ENCODE results near the gene PHAF1. TPM values are rescaled to one million over a fixed set of nuclear protein-coding genes. Genes with fewer than 3 reads are reported as not detected.

Gene PHAF1
- total RNA-seq, 1 experiment from 2014 or later = 15.7 TPM

DNA sequence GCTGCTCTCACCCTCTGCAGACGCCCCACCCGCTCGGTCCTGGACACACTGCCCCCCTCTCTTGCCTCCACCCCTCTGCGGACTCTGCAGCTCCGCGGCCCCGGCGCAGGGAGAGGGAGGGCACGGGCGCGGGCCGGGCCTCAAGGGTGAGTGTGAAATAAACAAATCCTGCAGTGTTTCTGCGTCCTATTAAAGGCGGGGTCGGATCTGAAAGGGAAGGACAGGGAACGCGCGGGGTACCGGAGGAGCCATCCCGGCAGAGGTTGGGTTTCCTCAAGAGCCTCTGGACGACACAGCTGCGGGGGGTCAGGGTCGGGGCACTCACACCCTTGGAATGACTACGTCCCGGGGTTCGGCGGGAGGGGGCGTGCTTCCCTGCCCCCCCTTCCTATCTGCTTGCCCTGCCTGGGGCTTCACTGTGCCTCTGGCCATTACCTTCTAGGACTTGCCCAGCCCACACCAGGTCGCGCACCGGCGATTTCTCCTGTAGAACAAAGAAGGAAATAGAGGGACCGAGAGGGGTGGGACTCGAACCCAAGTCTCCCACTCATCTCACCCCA lies 54.3 kb downstream of the PHAF1 start:
- Histone ChIP-seq H3K27me3 (ENCODE audit: control insufficient read depth, insufficient read depth, low read length) (no peaks in the 10 kb centered on the region), H3K36me3 (ENCODE audit: control insufficient read depth, insufficient read depth, low read length) (no peaks in the 10 kb centered on the region), H3K27ac (ENCODE audit: low read length) (no peak overlapping the region), H3K9me3 (ENCODE audit: control insufficient read depth, insufficient read depth, low read depth, low read length) (no peaks in the 10 kb centered on the region), H3K4me3 (ENCODE audit: low read depth in 2 of 2, low read length in 2 of 2) (no peak overlapping the region), H3K4me1 (ENCODE audit: control insufficient read depth, insufficient read depth, low read length) (no peaks in the 10 kb centered on the region; the same call in 1 of the 2 replicates)
- DNase-seq (ENCODE audit: low read depth, low spot score) (no peak), ATAC-seq (no peak)
- ChIA-PET CTCF (no interaction called here), POLR2A (no interaction called here)
- no TSS peak for BruUV-seq (replicated peaks)
- in situ Hi-C loops (cut with HindIII; ENCODE audit: low pct_unique_long_range_greater_than_20kb, low sequenced_read_pairs) (no loop called here), intact Hi-C loops (cut with micrococcal nuclease; ENCODE audit: unreplicated experiment) (no loop called here)
- TF ChIP-seq TCF7L2 (IDR thresholded peaks at IDR 0.05; ENCODE audit: low read depth, low read length) (no peak), POLR2AphosphoS5 (IDR thresholded peaks at IDR 0.05; ENCODE audit: low read depth, low read length) (no peak), SIN3A (IDR thresholded peaks at IDR 0.05; ENCODE audit: borderline replicate concordance, insufficient read depth, low read depth, low read length) (no peak)
- TF ChIP-seq, protein P1, sequence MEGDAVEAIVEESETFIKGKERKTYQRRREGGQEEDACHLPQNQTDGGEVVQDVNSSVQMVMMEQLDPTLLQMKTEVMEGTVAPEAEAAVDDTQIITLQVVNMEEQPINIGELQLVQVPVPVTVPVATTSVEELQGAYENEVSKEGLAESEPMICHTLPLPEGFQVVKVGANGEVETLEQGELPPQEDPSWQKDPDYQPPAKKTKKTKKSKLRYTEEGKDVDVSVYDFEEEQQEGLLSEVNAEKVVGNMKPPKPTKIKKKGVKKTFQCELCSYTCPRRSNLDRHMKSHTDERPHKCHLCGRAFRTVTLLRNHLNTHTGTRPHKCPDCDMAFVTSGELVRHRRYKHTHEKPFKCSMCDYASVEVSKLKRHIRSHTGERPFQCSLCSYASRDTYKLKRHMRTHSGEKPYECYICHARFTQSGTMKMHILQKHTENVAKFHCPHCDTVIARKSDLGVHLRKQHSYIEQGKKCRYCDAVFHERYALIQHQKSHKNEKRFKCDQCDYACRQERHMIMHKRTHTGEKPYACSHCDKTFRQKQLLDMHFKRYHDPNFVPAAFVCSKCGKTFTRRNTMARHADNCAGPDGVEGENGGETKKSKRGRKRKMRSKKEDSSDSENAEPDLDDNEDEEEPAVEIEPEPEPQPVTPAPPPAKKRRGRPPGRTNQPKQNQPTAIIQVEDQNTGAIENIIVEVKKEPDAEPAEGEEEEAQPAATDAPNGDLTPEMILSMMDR (IDR thresholded peaks at IDR 0.05) = no peak

- CTCF ChIA-PET = no interaction called here
- H3K36me3 ChIP-seq (ENCODE audit: control insufficient read depth, insufficient read depth, low read length) = no peaks in the 10 kb centered on the region
- H3K9me3 ChIP-seq (ENCODE audit: control insufficient read depth, insufficient read depth, low read depth, low read length) = no peaks in the 10 kb centered on the region
- POLR2A ChIA-PET = no interaction called here
- H3K4me3 ChIP-seq (ENCODE audit: low read depth in 2 of 2, low read length in 2 of 2) = no peak within 1 kb of the TSS
- H3K27ac ChIP-seq (ENCODE audit: low read length) = no peak within 1 kb of the TSS
- H3K4me1 ChIP-seq (ENCODE audit: control insufficient read depth, insufficient read depth, low read length) = peaks cover 3% of the 10 kb centered on the region; the same call in 1 of the 2 replicates
- ATAC-seq (no peak), DNase-seq (ENCODE audit: low read depth, low spot score) (no peak)
- no peaks in the 10 kb centered on the region for H3K27me3 ChIP-seq (ENCODE audit: control insufficient read depth, insufficient read depth, low read length)
- no peak for TF ChIP-seq POLR2AphosphoS5 (IDR thresholded peaks at IDR 0.05; ENCODE audit: low read depth, low read length)
- TF ChIP-seq TCF7L2 (IDR thresholded peaks at IDR 0.05; ENCODE audit: low read depth, low read length) = no peak
- TF ChIP-seq SIN3A (IDR thresholded peaks at IDR 0.05; ENCODE audit: borderline replicate concordance, insufficient read depth, low read depth, low read length) = no peak
- TF ChIP-seq, protein P2, sequence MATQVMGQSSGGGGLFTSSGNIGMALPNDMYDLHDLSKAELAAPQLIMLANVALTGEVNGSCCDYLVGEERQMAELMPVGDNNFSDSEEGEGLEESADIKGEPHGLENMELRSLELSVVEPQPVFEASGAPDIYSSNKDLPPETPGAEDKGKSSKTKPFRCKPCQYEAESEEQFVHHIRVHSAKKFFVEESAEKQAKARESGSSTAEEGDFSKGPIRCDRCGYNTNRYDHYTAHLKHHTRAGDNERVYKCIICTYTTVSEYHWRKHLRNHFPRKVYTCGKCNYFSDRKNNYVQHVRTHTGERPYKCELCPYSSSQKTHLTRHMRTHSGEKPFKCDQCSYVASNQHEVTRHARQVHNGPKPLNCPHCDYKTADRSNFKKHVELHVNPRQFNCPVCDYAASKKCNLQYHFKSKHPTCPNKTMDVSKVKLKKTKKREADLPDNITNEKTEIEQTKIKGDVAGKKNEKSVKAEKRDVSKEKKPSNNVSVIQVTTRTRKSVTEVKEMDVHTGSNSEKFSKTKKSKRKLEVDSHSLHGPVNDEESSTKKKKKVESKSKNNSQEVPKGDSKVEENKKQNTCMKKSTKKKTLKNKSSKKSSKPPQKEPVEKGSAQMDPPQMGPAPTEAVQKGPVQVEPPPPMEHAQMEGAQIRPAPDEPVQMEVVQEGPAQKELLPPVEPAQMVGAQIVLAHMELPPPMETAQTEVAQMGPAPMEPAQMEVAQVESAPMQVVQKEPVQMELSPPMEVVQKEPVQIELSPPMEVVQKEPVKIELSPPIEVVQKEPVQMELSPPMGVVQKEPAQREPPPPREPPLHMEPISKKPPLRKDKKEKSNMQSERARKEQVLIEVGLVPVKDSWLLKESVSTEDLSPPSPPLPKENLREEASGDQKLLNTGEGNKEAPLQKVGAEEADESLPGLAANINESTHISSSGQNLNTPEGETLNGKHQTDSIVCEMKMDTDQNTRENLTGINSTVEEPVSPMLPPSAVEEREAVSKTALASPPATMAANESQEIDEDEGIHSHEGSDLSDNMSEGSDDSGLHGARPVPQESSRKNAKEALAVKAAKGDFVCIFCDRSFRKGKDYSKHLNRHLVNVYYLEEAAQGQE (IDR thresholded peaks at IDR 0.05; ENCODE audit: insufficient read depth in 1 of 2, low read depth in 2 of 2, low read length in 1 of 2) = no peak
- TF ChIP-seq, protein P1 (IDR thresholded peaks at IDR 0.05) = no peak
- BruUV-seq (replicated peaks) = no TSS peak
- intact Hi-C loops (cut with micrococcal nuclease; ENCODE audit: unreplicated experiment) = no loop called here
- in situ Hi-C loops (cut with HindIII; ENCODE audit: low pct_unique_long_range_greater_than_20kb, low sequenced_read_pairs) = no loop called here
Observed at GRCh38 chr16:67164599-67165061, 54.9 kb downstream of the PHAF1 start, which contains the start of gene HSF4. Gene HSF4 (plus strand): TSS chr16:67164745. CDS start chr16:67164812, 67 bp downstream.

Measured in Panc1 (cell line).